ENCODE measurements around the gene PTCD2.

The PTCD2 gene

GRCh38 chr5:72319976-72320752 is at the start of gene PTCD2, which contains the start of gene MRPS27:
TSS of gene PTCD2 (plus strand) at chr5:72320373. CDS start at chr5:72320383, 10 bp downstream.
TSS of gene MRPS27 (minus strand) at chr5:72320240. CDS start at chr5:72320221, 19 bp downstream.
- in situ Hi-C loops (cut with MboI; ENCODE audit: low sequenced_read_pairs), result no loop called here

DNA sequence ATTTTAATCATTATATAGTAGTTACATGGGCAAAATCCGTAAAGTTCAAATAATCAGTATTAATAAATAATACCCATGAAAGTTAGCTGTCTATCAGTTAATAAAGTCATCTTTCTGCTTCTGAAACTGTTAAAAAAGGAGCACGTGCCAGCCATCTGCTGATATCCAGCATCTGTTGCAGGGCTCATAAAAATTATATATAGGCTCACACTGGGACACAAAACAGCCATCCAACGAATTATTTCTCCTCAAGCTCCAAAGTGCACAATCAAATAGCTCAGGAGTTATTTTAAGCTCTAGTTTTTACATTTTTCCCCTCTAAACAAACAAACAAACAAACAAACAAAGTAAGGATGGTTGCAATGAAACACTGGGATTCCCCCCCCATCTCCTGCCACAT is 48.5 kb upstream of the PTCD2 start:
- in situ Hi-C loops (cut with MboI; ENCODE audit: low sequenced_read_pairs), result no loop called here

- in situ Hi-C loops (cut with MboI; ENCODE audit: low sequenced_read_pairs), result no loop called here
Observed at GRCh38 chr5:72272398-72272797, 47.8 kb upstream of the PTCD2 start.

DNA sequence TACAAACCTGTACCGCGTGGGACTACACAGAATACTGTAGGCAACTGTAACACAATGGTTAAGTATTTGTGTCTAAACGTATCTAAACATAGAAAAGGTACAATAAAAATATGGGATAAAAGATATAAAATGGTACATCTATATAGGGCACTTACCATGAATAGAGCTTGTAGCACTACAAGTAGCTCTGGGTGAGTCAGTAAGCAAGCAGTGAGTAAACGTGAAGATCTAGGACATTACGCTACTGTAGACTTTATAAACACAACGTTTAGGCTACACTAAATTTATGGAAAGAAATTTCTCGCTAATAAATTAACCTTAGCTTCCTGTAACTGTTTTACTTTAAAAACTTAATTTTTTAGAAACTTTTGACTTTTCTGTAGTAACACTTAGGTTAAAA is 46.6 kb upstream of the PTCD2 start:
- in situ Hi-C loops (cut with MboI; ENCODE audit: low sequenced_read_pairs), result no loop called here

- in situ Hi-C loops (cut with MboI; ENCODE audit: low sequenced_read_pairs), result no loop called here
Observed at GRCh38 chr5:72276219-72276752, 43.9 kb upstream of the PTCD2 start.

GRCh38 chr5:72280581-72281069 is 39.5 kb upstream of the PTCD2 start:
- in situ Hi-C loops (cut with MboI; ENCODE audit: low sequenced_read_pairs), result no loop called here

DNA sequence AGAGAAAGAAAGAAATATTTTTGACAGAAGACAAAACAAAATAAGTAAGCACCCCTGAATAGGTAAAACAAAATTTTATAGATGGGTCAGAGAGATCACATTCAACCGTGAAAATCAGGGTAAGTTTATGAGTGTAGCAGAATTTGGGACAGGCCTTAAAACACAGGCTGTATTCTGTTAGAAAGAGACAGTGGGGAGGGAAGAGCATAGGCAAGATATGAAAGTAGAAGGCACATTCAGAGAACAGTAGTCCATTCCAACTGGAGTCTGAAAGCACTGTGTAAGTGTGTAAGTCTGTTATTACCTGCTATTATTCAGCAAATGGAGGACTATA is 38.8 kb upstream of the PTCD2 start:
- in situ Hi-C loops (cut with MboI; ENCODE audit: low sequenced_read_pairs), result no loop called here

DNA sequence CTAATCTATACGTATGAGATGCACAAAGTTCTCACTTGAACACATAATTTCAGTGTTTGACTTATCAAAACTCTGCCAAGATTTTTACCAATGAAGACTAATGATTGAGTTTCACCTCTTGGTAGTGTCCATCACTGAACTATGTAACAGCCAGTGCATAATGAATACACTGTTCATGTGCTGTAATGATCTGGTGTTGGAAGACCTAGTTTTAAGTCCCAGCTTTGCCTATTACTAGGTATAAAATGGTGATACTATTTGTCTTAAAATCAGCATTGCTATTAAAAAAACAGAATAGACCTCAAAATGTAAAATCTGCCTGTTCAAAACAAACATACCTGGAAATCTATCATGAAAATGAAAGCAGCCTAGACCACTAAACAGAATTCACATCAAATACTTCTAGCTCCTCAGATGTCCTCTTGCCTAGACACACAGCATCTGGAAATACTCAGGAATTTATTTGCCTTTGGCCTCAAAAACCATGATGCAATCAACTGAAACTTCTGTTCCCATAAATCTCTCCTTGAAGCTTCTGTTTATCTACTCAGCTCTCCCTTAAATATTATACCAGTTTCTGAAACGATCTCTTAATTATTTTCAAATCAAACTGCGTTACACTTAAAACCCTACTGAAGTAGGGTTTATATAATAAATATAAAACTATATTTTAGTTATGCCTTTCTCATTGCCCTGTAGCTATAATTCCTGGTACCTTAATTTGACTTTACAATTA is 38.2 kb upstream of the PTCD2 start:
- in situ Hi-C loops (cut with MboI; ENCODE audit: low sequenced_read_pairs), result no loop called here

DNA sequence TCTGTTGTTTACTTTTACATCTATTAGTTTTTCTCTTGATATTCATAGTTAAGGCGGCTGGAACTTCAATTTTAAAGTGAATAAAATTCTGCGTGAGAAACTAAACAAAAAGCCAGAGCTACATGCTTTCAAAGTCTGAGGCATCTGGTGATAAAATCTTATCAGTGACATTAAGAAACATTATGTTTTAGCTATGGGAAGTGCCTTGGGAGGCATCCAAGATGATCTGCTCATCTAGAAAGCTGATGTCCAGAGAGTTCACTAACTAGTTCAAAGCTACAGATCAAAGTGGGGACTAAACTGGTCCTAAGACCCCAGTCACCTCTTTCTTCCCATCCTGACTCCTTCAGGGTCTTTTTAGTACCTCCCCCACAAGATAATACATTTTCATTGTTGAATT is 37.3 kb upstream of the PTCD2 start:
- in situ Hi-C loops (cut with MboI; ENCODE audit: low sequenced_read_pairs), result no loop called here

DNA sequence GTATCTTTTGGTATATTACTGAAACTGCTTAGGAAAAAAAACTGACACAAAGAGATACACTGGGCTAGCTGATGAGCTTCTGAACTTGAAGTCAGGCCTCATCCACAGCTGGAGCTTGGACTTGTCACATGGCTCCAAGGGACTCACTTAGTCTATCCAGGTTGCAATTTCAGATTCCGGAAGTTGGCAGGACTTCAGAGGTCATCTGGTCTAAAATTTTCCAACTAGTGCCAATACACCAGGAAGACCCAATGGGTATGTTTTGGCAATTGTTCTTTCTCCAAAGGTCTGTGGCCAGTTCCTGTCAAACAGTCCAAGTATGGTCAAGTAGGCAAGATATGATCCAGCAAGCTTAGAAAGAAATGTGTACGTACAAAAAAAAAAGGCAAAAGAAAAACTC is 36.8 kb upstream of the PTCD2 start:
- in situ Hi-C loops (cut with MboI; ENCODE audit: low sequenced_read_pairs), result no loop called here

DNA sequence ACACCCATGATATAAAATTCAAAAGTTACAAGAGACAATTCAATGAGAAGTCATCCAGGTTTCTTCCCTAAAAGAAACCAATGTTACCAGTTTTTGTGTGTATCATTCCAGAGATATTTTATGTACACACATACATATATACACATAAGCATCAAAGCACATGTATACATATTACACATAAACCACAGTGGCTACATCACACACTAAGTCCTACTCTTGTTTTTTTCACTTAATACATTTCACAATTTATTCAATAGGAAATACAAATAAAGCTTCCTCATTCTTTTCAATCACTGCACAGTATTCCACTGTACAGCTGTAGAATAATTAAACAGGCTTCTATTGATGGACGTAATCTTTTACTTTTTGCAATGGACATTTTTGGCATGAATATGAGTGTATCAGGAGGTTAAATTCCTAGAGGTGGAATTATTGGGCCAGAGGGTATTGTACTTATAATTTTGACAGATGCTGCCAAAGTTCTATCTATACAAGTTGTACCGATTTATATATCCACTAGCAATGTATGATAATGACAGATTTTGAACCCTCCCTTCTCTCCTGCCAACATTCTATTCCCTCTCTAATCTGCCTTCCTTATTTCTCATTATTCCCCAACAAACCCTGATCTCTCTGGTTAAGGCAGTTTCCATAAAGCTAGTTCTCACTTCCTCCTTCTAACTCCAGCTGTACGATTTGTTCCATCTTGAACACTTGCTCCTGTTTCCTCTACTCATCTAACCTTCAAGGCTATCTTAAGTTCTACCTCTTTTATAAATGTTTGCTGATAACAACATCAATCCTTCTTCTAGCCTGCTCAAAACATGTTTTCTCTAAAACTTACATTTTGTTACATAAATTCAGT is 35.4 kb upstream of the PTCD2 start:
- in situ Hi-C loops (cut with MboI; ENCODE audit: low sequenced_read_pairs), result no loop called here

- in situ Hi-C loops (cut with MboI; ENCODE audit: low sequenced_read_pairs), result no loop called here
Observed at GRCh38 chr5:72285424-72285821, 34.8 kb upstream of the PTCD2 start.

- in situ Hi-C loops (cut with MboI; ENCODE audit: low sequenced_read_pairs), result no loop called here
Observed at GRCh38 chr5:72286798-72287197, 33.4 kb upstream of the PTCD2 start.

DNA sequence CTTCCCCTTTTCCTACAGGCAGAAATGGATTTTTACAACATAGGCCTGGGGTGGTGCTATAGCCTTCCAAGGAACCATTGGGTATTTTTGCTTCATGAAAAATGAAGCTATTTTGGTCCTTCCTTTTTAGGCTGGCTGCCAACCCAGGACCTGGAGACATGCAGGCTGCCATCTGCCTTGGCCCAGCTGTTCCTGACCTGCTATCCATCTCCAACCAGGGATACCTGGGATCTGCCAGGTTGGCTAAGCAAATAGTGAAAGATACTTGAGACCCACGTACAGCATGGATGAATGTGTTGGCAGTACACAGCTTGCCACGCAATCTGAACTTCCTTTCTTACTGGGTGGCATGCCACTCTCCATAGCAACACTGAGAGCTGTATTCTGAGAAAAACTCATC is 31.2 kb upstream of the PTCD2 start:
- in situ Hi-C loops (cut with MboI; ENCODE audit: low sequenced_read_pairs), result no loop called here

DNA sequence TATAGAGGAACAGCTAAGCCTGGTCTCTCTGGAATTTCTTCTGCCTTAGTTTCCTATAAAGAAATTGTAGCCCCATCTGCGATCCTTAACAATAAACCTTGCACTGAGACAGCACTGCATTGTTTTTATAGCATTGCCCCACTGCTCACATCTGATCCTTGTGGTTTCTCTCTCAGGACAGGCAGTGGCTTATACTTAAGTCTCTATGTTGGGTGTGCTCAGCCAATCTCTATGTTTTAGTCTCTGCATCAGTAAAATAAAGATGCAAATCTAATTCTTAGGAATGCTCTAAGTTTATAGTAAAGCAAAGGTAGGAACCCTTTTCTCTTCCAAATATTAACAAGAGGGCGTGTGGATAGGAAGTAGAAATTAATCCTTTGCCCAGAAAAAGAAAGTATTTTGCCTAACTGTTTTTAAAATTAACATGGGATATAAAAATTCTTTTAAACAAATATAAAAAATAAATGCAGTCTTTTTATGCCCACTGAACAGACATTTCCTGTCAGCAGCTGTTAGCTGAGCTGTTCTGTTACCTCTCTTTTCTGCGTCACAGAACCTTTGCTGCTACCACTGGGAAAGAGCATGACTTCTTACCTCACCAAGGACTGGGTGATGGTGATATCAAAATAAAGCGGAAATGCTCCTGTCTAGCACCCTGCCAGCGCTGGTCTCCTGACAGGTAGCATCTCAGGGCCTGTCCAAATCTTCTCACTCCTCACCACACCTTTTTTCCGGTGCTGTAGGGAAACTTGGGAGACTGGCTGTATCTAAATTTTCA is 29.6 kb upstream of the PTCD2 start:
- in situ Hi-C loops (cut with MboI; ENCODE audit: low sequenced_read_pairs), result no loop called here

GRCh38 chr5:72291601-72292000 is 28.6 kb upstream of the PTCD2 start:
- in situ Hi-C loops (cut with MboI; ENCODE audit: low sequenced_read_pairs), result no loop called here

GRCh38 chr5:72292411-72292810 is 27.8 kb upstream of the PTCD2 start:
- in situ Hi-C loops (cut with MboI; ENCODE audit: low sequenced_read_pairs), result no loop called here

- in situ Hi-C loops (cut with MboI; ENCODE audit: low sequenced_read_pairs), result no loop called here
Observed at GRCh38 chr5:72293495-72294055, 26.6 kb upstream of the PTCD2 start.

DNA sequence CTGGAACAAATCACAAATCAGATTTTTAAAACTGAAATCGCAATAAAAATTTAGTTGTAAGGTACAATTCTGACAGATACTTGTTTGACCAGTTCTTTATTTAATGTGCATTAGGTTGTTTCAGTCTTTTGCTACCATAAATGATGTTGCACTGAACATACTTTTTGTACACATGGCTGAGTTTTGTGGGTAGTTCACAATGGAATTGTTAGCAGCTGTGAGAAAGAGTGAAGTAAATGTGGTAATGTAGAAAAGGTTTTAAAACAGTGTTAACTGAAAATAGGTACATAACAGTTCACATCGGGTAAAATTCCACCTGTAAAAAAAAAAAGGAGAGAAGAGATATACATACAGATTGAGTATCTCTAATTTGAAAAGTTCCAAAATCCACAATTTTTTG is 25.7 kb upstream of the PTCD2 start:
- in situ Hi-C loops (cut with MboI; ENCODE audit: low sequenced_read_pairs), result no loop called here

- in situ Hi-C loops (cut with MboI; ENCODE audit: low sequenced_read_pairs), result no loop called here
Observed at GRCh38 chr5:72295539-72295938, 24.6 kb upstream of the PTCD2 start.
